Progenitor cell of endocrine pancreas (in vitro differentiated cells): ENCODE measurements around the gene COL11A2. TPM values are rescaled to one million over a fixed set of nuclear protein-coding genes. Genes with fewer than 3 reads are reported as not detected.

Experiments used
- DNase-seq: peaks from one replicate; pipeline ENCODE4 v3.0.0; 2021; ENCODE audit warnings: low spot score; ENCODE audit not compliant: unreplicated experiment
- H3K27ac Mint-ChIP-seq: 2 replicates; pipeline ENCODE4 v1.8.0; 2021; ENCODE audit warnings: mild to moderate bottlenecking, moderate library complexity, mixed read lengths
- H3K27me3 Mint-ChIP-seq: 2 replicates; pipeline ENCODE4 v1.8.0; 2021; ENCODE audit warnings: mixed read lengths
- H3K36me3 Mint-ChIP-seq: 2 replicates; pipeline ENCODE4 v1.8.0; 2022; ENCODE audit warnings: mixed read lengths; ENCODE audit not compliant: insufficient read depth
- H3K4me1 Mint-ChIP-seq: 2 replicates; pipeline ENCODE4 v1.8.0; 2021; ENCODE audit warnings: low read depth, mixed read lengths
- H3K4me3 Mint-ChIP-seq: 2 replicates; pipeline ENCODE4 v1.8.0; 2021; ENCODE audit warnings: low read depth, mild to moderate bottlenecking, moderate library complexity, mixed read lengths
- H3K9me3 Mint-ChIP-seq: 2 replicates; pipeline ENCODE4 v1.8.0; 2021; ENCODE audit warnings: low read depth, mixed read lengths
- CTCF ChIP-seq: fragments of 200-600 bp; sonication (generic); IDR thresholded peaks from one replicate; pipeline ENCODE4 v1.5.0; 2021; ENCODE audit warnings: antibody characterized with exemption, mild to moderate bottlenecking; ENCODE audit not compliant: unreplicated experiment
- long read RNA-seq: library from polyadenylated mRNA; unstranded; transcript quantifications from one replicate; pipeline ENCODE4 v2.0.0, GENCODE V29; 2020
- total RNA-seq: library from RNA; stranded (reverse); gene quantifications from 2 replicates; pipeline ENCODE4 v1.2.1, GENCODE V29; 2021

COL11A2 gene
- 4.3 and 5.3 TPM in 2 replicates for total RNA-seq
- long read RNA-seq, partial matches to known transcripts, result 0 of 1 reads
- long read RNA-seq, other reads (novel, unspliced or antisense), result 0 of 1 reads

- Mint-ChIP-seq H3K4me1 (peaks cover 10% of the 10 kb centered on the region), H3K27me3 (peaks cover 37% of the 10 kb centered on the region), H3K27ac (no peak within 1 kb of the TSS), H3K9me3 (no peaks in the 10 kb centered on the region), H3K4me3 (peak within 1 kb of the TSS; percentile 70), H3K36me3 (peaks cover 18% of the 10 kb centered on the region)
- no peak for DNase-seq
- no peak for TF ChIP-seq CTCF
Observed at GRCh38 chr6:33192105-33192646, at the start of gene COL11A2. Gene COL11A2 (minus strand): TSS chr6:33192467. CDS start chr6:33192240, 227 bp downstream.

GRCh38 chr6:33241968-33242367 lies 49.7 kb upstream of the COL11A2 start:
- no peaks in the 10 kb centered on the region for H3K9me3 Mint-ChIP-seq
- H3K27me3 Mint-ChIP-seq, result peaks cover 50% of the 10 kb centered on the region
- no peak overlapping the region for H3K27ac Mint-ChIP-seq
- no peak for DNase-seq
- TF ChIP-seq CTCF, result no peak
- no peaks in the 10 kb centered on the region for H3K4me1 Mint-ChIP-seq
- no peaks in the 10 kb centered on the region for H3K36me3 Mint-ChIP-seq
- H3K4me3 Mint-ChIP-seq, result no peak overlapping the region

GRCh38 chr6:33237741-33238140 lies 45.5 kb upstream of the COL11A2 start:
- Mint-ChIP-seq H3K9me3 (no peaks in the 10 kb centered on the region), H3K27ac (no peak overlapping the region), H3K27me3 (peaks cover 46% of the 10 kb centered on the region), H3K4me3 (no peak overlapping the region), H3K4me1 (peaks cover 5% of the 10 kb centered on the region), H3K36me3 (no peaks in the 10 kb centered on the region)
- TF ChIP-seq CTCF, result no peak
- DNase-seq, result no peak

GRCh38 chr6:33236852-33237251 lies 44.6 kb upstream of the COL11A2 start:
- Mint-ChIP-seq H3K27me3 (peaks cover 43% of the 10 kb centered on the region), H3K27ac (no peak overlapping the region), H3K4me3 (no peak overlapping the region), H3K9me3 (no peaks in the 10 kb centered on the region), H3K4me1 (peaks cover 5% of the 10 kb centered on the region), H3K36me3 (no peaks in the 10 kb centered on the region)
- no peak for TF ChIP-seq CTCF
- DNase-seq, result no peak

- peaks cover 44% of the 10 kb centered on the region for H3K27me3 Mint-ChIP-seq
- DNase-seq, result no peak
- H3K4me1 Mint-ChIP-seq, result peaks cover 5% of the 10 kb centered on the region
- H3K27ac Mint-ChIP-seq, result no peak overlapping the region
- no peaks in the 10 kb centered on the region for H3K9me3 Mint-ChIP-seq
- no peak overlapping the region for H3K4me3 Mint-ChIP-seq
- no peak for TF ChIP-seq CTCF
- H3K36me3 Mint-ChIP-seq, result no peaks in the 10 kb centered on the region
Observed at GRCh38 chr6:33236328-33236727, 44.1 kb upstream of the COL11A2 start.
